ENCODE measurements around the gene PAXX. TPM values are rescaled to one million over a fixed set of nuclear protein-coding genes. Genes with fewer than 3 reads are reported as not detected.

PAXX gene
- total RNA-seq, 1 experiment from 2014 or later, result 89.0 TPM

GRCh38 chr9:136945333-136946227, 46.6 kb upstream of the PAXX start:
- H3K27ac ChIP-seq (ENCODE audit: low read depth, low read length), result peak overlapping the region; percentile 97

More at GRCh38 chr9:136945333-136946227, 46.6 kb upstream of the PAXX start:
- peaks cover 8 to 12% of the 10 kb centered on the region in 2 experiments; a peak in 3 of 4 replicates for H3K36me3 ChIP-seq (ENCODE audit: control insufficient read depth in 1 of 2, insufficient read depth in 2 of 2, low read length in 2 of 2)
- no peak for ATAC-seq
- no peaks in the 10 kb centered on the region for H3K9me2 ChIP-seq (ENCODE audit: insufficient read depth)
- H3K27me3 ChIP-seq (ENCODE audit: insufficient read depth, low read length), result no peaks in the 10 kb centered on the region
- RAD21 ChIA-PET (ENCODE audit: low non-redundant PET in 1 of 2, low total read pairs in 2 of 2, uncharacterized antibody in 2 of 2, unreplicated experiment in 2 of 2), result no interaction called here
- no peaks in the 10 kb centered on the region for H3K9me3 ChIP-seq (ENCODE audit: control insufficient read depth in 1 of 2, insufficient read depth in 1 of 2, low read depth in 1 of 2, low read length in 2 of 2)
- DNase-seq (ENCODE audit: low read depth, low spot score), result no peak
- no peak overlapping the region for H3K9ac ChIP-seq (ENCODE audit: low read length)
- POLR2A ChIA-PET, result no interaction called here
- CTCF ChIA-PET, result interaction anchor here (0.6 to 1.4 kb wide), 4 partner anchors 15 to 101 kb away, joined by 3 to 9 read pairs (median 3); no protein-coding TSS in a partner anchor
- peaks cover 25 to 49% of the 10 kb centered on the region in 2 experiments for H3K4me1 ChIP-seq (ENCODE audit: control insufficient read depth in 1 of 2, insufficient read depth in 2 of 2, low read length in 2 of 2)
- peak overlapping the region; percentile 45 for H3K4me2 ChIP-seq (ENCODE audit: low read length)
- BruUV-seq (replicated peaks), result no TSS peak
- TF ChIP-seq TCF7L2 (IDR thresholded peaks at IDR 0.05; ENCODE audit: borderline replicate concordance, extremely low read depth, insufficient read depth, insufficient read length), result no peak
- no peak for TF ChIP-seq POLR2AphosphoS5 (IDR thresholded peaks at IDR 0.05; ENCODE audit: low read depth, low read length)
- TF ChIP-seq JUND (IDR thresholded peaks at IDR 0.05), result no peak
- TF ChIP-seq ATF3 (IDR thresholded peaks at IDR 0.05), result no peak
- TF ChIP-seq ZNF274 (IDR thresholded peaks at IDR 0.05; ENCODE audit: low read depth, low read length), result no peak
- no peak for TF ChIP-seq RAD21 (IDR thresholded peaks at IDR 0.05; ENCODE audit: low read depth)
- TF ChIP-seq ELF1 (IDR thresholded peaks at IDR 0.05; ENCODE audit: borderline replicate concordance, low read depth), result no peak
- H3K79me2 ChIP-seq (ENCODE audit: insufficient read depth, low read length), result peaks cover 20% of the 10 kb centered on the region
- H2AFZ ChIP-seq (ENCODE audit: low read depth, low read length, poor library complexity, severe bottlenecking), result no peak overlapping the region
- no peaks in the 10 kb centered on the region for H4K20me1 ChIP-seq (ENCODE audit: insufficient read depth)
- intact Hi-C loops (cut with micrococcal nuclease), result loop anchor here (10.0 kb wide), 1 partner anchor 101 kb away; the partner anchor contains the start of genes AJM1 and PHPT1
- H3K4me3 ChIP-seq (replicated peaks in 1 of 2; ENCODE audit: low read depth in 1 of 2, low read length in 2 of 2), result peak overlapping the region in 1 of 2 experiments; percentile 88; a peak in 3 of 4 replicates

All from HCT116 (cell line).